SK-N-SH (cell line): ENCODE results near the gene MYO1C. TPM values are rescaled to one million over a fixed set of nuclear protein-coding genes. Genes with fewer than 3 reads are reported as not detected.

Source experiments
- CTCF ChIA-PET: fragments of 300-600, 350-600 bp; formaldehyde crosslinking; extraction: SDS; loops from one replicate; lab custom pipeline; 2021; lab: Yijun Ruan, JAX
- POLR2A ChIA-PET: fragments of 350-600 bp; sonication (Branson Sonifier 250); formaldehyde crosslinking; extraction: SDS; loops from one replicate; lab custom pipeline; 2020; ENCODE audit warnings: antibody characterized with exemption, inconsistent platforms; lab: Yijun Ruan, JAX
- DNase-seq: peaks from one replicate; pipeline ENCODE4 v3.0.0; 2012
- H2AFZ ChIP-seq: fragments of 200-600 bp; sonication (generic); 2 replicates; pipeline ENCODE4 v1.8.1; 2016; ENCODE audit warnings: antibody characterized with exemption, mild to moderate bottlenecking, low read depth
- H3F3A ChIP-seq: fragments of 200-600 bp; sonication (generic); replicated peaks from 2 replicates; pipeline ENCODE3; 2016; ENCODE audit warnings: antibody characterized with exemption, mild to moderate bottlenecking; ENCODE audit not compliant: insufficient read depth
- H3K27ac ChIP-seq, 2 experiments: fragments of 200-500 bp in 1 of 2; fragments of 200-600 bp in 1 of 2; sonication (Bioruptor generic) in 1 of 2; sonication (generic), shearing (Covaris generic) in 1 of 2; 2 replicates each; pipeline versions ENCODE4 v1.5.1 to v1.6.1; 2014 to 2016; ENCODE audit warnings: low read depth in 2 of 2, inconsistent platforms in 1 of 2, low read length in 1 of 2, mild to moderate bottlenecking in 1 of 2, mixed read lengths in 1 of 2
- H3K27me3 ChIP-seq: fragments of 200-600 bp; sonication (generic), shearing (Covaris generic); 2 replicates; pipeline ENCODE4 v1.6.1; 2016; ENCODE audit warnings: mixed run types; ENCODE audit not compliant: insufficient read depth
- H3K36me3 ChIP-seq, 2 experiments: fragments of 200-500 bp in 1 of 2; fragments of 200-600 bp in 1 of 2; sonication (Bioruptor generic) in 1 of 2; sonication (generic) in 1 of 2; replicated peaks in 1 of 2; 2 replicates each; pipeline versions ENCODE3 to v1.5.1; 2014 to 2016; ENCODE audit warnings: low read length in 1 of 2, mild to moderate bottlenecking in 1 of 2; ENCODE audit not compliant: insufficient read depth in 2 of 2, control insufficient read depth in 1 of 2
- H3K4me1 ChIP-seq, 2 experiments: fragments of 200-500 bp in 1 of 2; fragments of 200-600 bp in 1 of 2; sonication (Bioruptor generic) in 1 of 2; sonication (generic), shearing (Covaris generic) in 1 of 2; 2 replicates each; pipeline versions ENCODE4 v1.5.1 to v1.6.1; 2014 to 2016; ENCODE audit warnings: low read depth in 1 of 2, low read length in 1 of 2, mixed run types in 1 of 2; ENCODE audit not compliant: insufficient read depth in 2 of 2, control insufficient read depth in 1 of 2
- H3K4me2 ChIP-seq: fragments of 200-600 bp; sonication (generic), shearing (Covaris generic); 2 replicates; pipeline ENCODE4 v1.6.1; 2017; ENCODE audit warnings: mixed run types
- H3K4me3 ChIP-seq, 2 experiments: fragments of 200-500 bp in 1 of 2; fragments of 200-600 bp in 1 of 2; sonication (Bioruptor generic) in 1 of 2; sonication (generic), shearing (Covaris generic) in 1 of 2; 2 replicates each; pipeline versions ENCODE4 v1.5.1 to v1.8.1; 2014 to 2016; ENCODE audit warnings: low read depth in 2 of 2, inconsistent platforms in 1 of 2, low read length in 1 of 2, mild to moderate bottlenecking in 1 of 2, mixed read lengths in 1 of 2, moderate library complexity in 1 of 2
- H3K79me2 ChIP-seq: fragments of 200-600 bp; sonication (generic); 2 replicates; pipeline ENCODE4 v1.8.1; 2017; ENCODE audit warnings: mild to moderate bottlenecking; ENCODE audit not compliant: insufficient read depth
- H3K9ac ChIP-seq: fragments of 200-600 bp; sonication (generic); 2 replicates; pipeline ENCODE4 v1.6.1; 2017; ENCODE audit warnings: mixed run types
- H3K9me2 ChIP-seq: fragments of 200-600 bp; sonication (generic); 2 replicates; pipeline ENCODE4 v1.6.1; 2017; ENCODE audit warnings: mixed run types
- H3K9me3 ChIP-seq: fragments of 200-600 bp; sonication (generic); 2 replicates; pipeline ENCODE4 v1.6.1; 2017; ENCODE audit warnings: mixed run types, mild to moderate bottlenecking, moderate library complexity
- H4K20me1 ChIP-seq: fragments of 200-600 bp; sonication (generic); 2 replicates; pipeline ENCODE4 v1.6.1; 2017; ENCODE audit warnings: mild to moderate bottlenecking, mixed run types; ENCODE audit not compliant: insufficient read depth
- CHD2 ChIP-seq: fragments of 150-350 bp; IDR thresholded peaks from 2 replicates; pipeline ENCODE4 v1.6.1; 2018; ENCODE audit warnings: low read length; ENCODE audit not compliant: partially characterized antibody
- ELF1 ChIP-seq: IDR thresholded peaks from 2 replicates; pipeline ENCODE4 v1.4.0; 2012
- EZH2phosphoT487 ChIP-seq: fragments of 200-600 bp; sonication (generic); IDR thresholded peaks from 2 replicates; pipeline ENCODE4 v1.6.1; 2017; ENCODE audit warnings: low read depth, mixed run types, mild to moderate bottlenecking, antibody characterized with exemption, moderate library complexity, borderline replicate concordance
- FOSL2 ChIP-seq: IDR thresholded peaks from 2 replicates; pipeline ENCODE4 v1.4.0; 2012; ENCODE audit warnings: low read depth, mild to moderate bottlenecking, moderate library complexity, borderline replicate concordance
- FOXJ3 ChIP-seq: sonication (generic); formaldehyde crosslinking; IDR thresholded peaks from 2 replicates; pipeline ENCODE4 v1.5.1; 2020; ENCODE audit warnings: mild to moderate bottlenecking, missing genetic modification reagents
- GABPA ChIP-seq: IDR thresholded peaks from 2 replicates; pipeline ENCODE4 v1.4.0; 2012; ENCODE audit warnings: low read depth, mild to moderate bottlenecking
- GATA2 ChIP-seq: sonication (generic); formaldehyde crosslinking; IDR thresholded peaks from 2 replicates; pipeline ENCODE4 v1.5.0; 2020; ENCODE audit warnings: mild to moderate bottlenecking, missing genetic modification reagents
- IRF3 ChIP-seq: fragments of 150-350 bp; IDR thresholded peaks from 2 replicates; pipeline ENCODE4 v1.6.1; 2016; ENCODE audit warnings: mild to moderate bottlenecking, low read depth, low read length
- JUND ChIP-seq: IDR thresholded peaks from 2 replicates; pipeline ENCODE4 v1.4.0; 2012
- MAX ChIP-seq: IDR thresholded peaks from 2 replicates; pipeline ENCODE4 v1.4.0; 2012; ENCODE audit warnings: low read depth
- NFIC ChIP-seq: IDR thresholded peaks from 2 replicates; pipeline ENCODE4 v1.4.0; 2012; ENCODE audit warnings: borderline replicate concordance
- NRF1 ChIP-seq: IDR thresholded peaks from 2 replicates; pipeline ENCODE4 v1.6.1; 2012; ENCODE audit warnings: low read depth, mild to moderate bottlenecking, low read length
- REST ChIP-seq: IDR thresholded peaks from 2 replicates; pipeline ENCODE4 v1.6.1; 2012; ENCODE audit warnings: mild to moderate bottlenecking, low read depth, low read length, moderate library complexity
- RFX5 ChIP-seq: IDR thresholded peaks from 2 replicates; pipeline ENCODE4 v1.6.1; 2012; ENCODE audit warnings: mild to moderate bottlenecking, improper control_type of control experiment, low read length
- SMC3 ChIP-seq: IDR thresholded peaks from 2 replicates; pipeline ENCODE4 v1.6.1; 2012; ENCODE audit warnings: low read depth, low read length, improper control_type of control experiment
- TCF12 ChIP-seq: IDR thresholded peaks from 2 replicates; pipeline ENCODE4 v1.4.0; 2012
- TEAD4 ChIP-seq: IDR thresholded peaks from 2 replicates; pipeline ENCODE4 v1.4.0; 2012; ENCODE audit warnings: mild to moderate bottlenecking, borderline replicate concordance; ENCODE audit not compliant: insufficient read depth
- WGBS: methylation state at CpG from one replicate; pipeline ENCODE4 v1.1.6; 2017; ENCODE audit warnings: low lambda C conversion rate; 5-methylcytosine and 5-hydroxymethylcytosine counted together
- polyA plus RNA-seq, 3 experiments: library from polyadenylated mRNA; depleted of rRNA; stranded (reverse); fragments of >200 nt; gene quantifications; 2 replicates each; pipeline ENCODE4 v1.2.3, GENCODE V29; 2012

MYO1C gene
- polyA plus RNA-seq, 1 of the 3 experiments (the other 2 are of a cell fraction), result 102 TPM

GRCh38 chr17:1535737-1536136 is 43.3 kb upstream of the MYO1C start:
- TF ChIP-seq ELF1 (no peak), FOSL2 (no peak), JUND (no peak), TEAD4 (no peak), REST (no peak), SMC3 (no peak), MAX (no peak), NRF1 (no peak), TCF12 (no peak), GABPA (no peak), IRF3 (no peak), CHD2 (no peak)
- Histone ChIP-seq H3K4me3 (no peak overlapping the region), H2AFZ (no peak overlapping the region), H4K20me1 (no peaks in the 10 kb centered on the region), H3K27me3 (no peaks in the 10 kb centered on the region), H3K9me3 (no peaks in the 10 kb centered on the region), H3K27ac (no peak overlapping the region), H3K9me2 (no peaks in the 10 kb centered on the region), H3K79me2 (no peaks in the 10 kb centered on the region), H3K9ac (no peak overlapping the region), H3F3A (no peaks in the 10 kb centered on the region), H3K4me2 (no peak overlapping the region), H3K4me1 (no peaks in the 10 kb centered on the region), H3K36me3 (peaks cover 35 to 65% of the 10 kb centered on the region in 2 experiments)
- DNase-seq, result no peak
- ChIA-PET CTCF (no interaction called here), POLR2A (interaction anchor here (1.2 kb wide), 1 partner anchor 19 kb away, joined by 5 read pairs; the partner anchor contains the start of gene INPP5K)
- 90% methylated on average over 4 of the region's 4 CpGs for WGBS

- DNase-seq, result no peak
- WGBS, result 96% methylated on average over 22 of the region's 24 CpGs
- Histone ChIP-seq H3K9me3 (no peaks in the 10 kb centered on the region), H3K27me3 (no peaks in the 10 kb centered on the region), H3K9me2 (no peaks in the 10 kb centered on the region), H3F3A (no peaks in the 10 kb centered on the region), H3K27ac (no peak overlapping the region), H3K79me2 (no peaks in the 10 kb centered on the region), H3K9ac (no peak overlapping the region), H3K36me3 (peaks cover 38 to 59% of the 10 kb centered on the region in 2 experiments), H4K20me1 (no peaks in the 10 kb centered on the region), H3K4me3 (no peak overlapping the region), H3K4me2 (no peak overlapping the region), H3K4me1 (no peaks in the 10 kb centered on the region), H2AFZ (no peak overlapping the region)
- CTCF ChIA-PET, result interaction anchor here (1.0 to 1.8 kb wide), 5 partner anchors 8 to 386 kb away, joined by 3 to 9 read pairs (median 5); partner anchors contain the start of genes INPP5K and SLC43A2
- POLR2A ChIA-PET, result interaction anchor here (0.6 kb wide), 1 partner anchor 17 kb away, joined by 3 read pairs; the partner anchor contains the start of gene INPP5K
- TF ChIP-seq GATA2 (CRISPR knock-in tag), result no peak
- no peak for TF ChIP-seq TEAD4
- no peak for TF ChIP-seq EZH2phosphoT487
- TF ChIP-seq FOXJ3, result no peak
- TF ChIP-seq RFX5, result no peak
- TF ChIP-seq CHD2, result no peak
- TF ChIP-seq NFIC, result no peak
These were observed 41.3 kb upstream of the MYO1C start for GRCh38 chr17:1533661-1534325.
